Measurements from ENCODE around the gene HDLBP.

- no peak for TF ChIP-seq CTCF (conservative IDR thresholded peaks at IDR 0.05 in 1 of 2, IDR thresholded peaks at IDR 0.05 in 1 of 2; ENCODE audit: extremely low read depth in 1 of 2, insufficient read depth in 1 of 2, low read depth in 1 of 2, low read length in 2 of 2)
- no peak for TF ChIP-seq EZH2 (IDR thresholded peaks at IDR 0.05; ENCODE audit: borderline replicate concordance, low read length)
Measured at GRCh38 chr2:241178961-241179360, 136.5 kb downstream of the HDLBP start.

Data from mammary epithelial cell (primary cell).